HG02798 (cell line): ENCODE data around the gene ZFPM1.

Source experiments
- ATAC-seq: cut with Tn5 transposase; IDR thresholded peaks from one replicate; pipeline ENCODE4 v1.9.1; 2021; ENCODE audit warnings: mild to moderate bottlenecking; ENCODE audit not compliant: unreplicated experiment, poor library complexity

ZFPM1 gene

DNA sequence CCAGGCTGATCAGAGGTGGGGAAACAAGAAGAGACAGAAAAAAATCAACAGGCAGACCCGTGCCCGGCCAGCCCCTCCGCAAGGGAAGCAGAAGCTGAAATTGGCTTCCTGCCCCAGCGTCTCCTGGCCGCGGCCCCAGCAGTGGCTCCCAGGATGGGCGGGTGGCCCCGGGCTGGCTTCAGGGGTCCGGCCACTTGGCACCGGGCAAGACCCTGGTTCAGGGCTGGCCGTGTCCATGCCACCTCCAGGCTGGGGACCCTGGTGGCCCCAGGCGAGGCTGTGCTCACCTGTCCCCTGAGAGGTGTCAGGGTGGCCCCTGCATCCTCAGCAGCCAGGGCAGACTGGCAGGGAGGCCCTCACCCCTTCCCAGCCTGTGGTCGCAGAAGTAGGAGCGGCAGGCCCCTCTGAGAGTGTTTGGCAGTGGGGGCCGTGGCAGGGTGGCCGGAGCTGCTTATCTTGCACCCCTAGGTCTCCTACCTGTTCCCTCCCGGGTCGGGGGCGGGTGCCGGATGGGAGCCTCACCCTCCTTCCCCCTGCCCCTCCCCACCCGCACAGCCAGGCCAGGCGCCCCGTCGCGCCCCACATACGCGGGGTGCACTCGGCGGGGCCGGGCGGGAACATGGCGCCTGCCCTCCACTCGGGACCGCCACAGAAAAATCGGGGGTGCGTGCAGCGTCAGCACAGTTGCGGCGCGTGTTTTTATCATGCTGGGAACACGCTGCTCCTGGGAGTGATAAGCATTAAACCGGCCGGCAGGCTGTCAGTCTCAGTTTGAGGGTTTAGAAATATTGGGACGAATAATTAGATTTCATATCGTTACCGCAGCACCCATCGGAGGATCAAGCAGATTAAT, 70.5 kb downstream of the ZFPM1 start:
- ATAC-seq: no peak

- ATAC-seq: no peak
These were observed 71.3 kb downstream of the ZFPM1 start for GRCh38 chr16:88524274-88524972.

- no peak for ATAC-seq
These were observed 72.0 kb downstream of the ZFPM1 start for GRCh38 chr16:88524973-88525662.

- no peak for ATAC-seq
These were observed 72.5 kb downstream of the ZFPM1 start for GRCh38 chr16:88525663-88525990.

DNA sequence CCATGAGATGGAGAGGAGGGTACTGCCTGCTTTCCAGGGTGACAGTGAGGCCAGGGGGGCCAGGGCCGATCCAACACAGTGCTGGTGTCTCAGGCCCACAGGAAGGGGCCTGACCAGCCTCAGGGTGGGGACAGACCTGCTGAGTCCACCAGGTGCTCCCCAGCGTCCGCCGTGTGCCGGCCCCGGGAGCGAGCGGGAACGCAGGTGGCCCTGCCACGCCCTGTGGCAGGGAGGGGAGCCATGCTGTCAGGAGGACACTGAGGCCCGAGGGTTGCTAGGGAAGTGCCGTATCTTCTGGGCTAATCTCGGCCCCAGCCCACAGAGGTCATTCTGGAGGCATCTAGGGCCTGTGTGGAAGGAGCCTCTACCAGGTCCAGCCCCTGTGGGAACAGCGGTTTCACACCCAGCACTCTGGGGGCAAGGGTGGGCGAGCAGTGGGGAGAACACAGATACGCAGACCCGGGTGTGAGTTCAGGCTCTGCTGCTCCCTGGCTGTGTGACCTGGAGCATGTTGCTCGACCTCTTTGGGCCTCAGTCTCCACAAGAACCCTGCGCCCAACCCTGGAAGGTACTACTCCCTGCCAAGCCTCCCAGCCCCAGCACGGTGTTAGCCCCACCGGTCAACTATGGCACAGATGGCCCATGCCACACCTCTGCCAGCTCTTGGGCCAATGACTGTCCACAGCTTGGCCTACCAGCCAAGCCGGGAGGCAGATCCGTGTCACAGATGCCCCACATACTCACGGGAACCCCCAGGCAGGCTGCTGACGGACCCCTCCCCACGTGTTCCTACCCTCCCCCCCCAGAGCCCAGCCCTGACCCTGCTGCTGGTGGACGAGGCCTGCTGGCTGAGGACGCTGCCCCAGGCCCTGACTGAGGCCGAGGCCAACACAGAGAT, 73.2 kb downstream of the ZFPM1 start:
- ATAC-seq: no peak

DNA sequence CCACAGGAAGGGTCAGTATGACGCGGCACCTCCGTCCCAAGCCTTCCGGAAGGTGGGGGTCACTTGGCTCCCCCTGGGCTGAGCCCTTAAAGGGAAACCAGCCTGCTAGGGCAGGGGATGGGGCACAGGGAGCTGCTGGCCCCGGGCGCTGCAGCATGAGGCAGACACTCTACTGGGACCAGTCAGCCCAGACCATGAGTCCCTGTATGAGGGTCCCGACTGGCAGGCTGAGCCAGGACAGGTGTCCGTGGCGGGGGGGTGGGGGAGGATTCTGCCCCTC, 73.8 kb downstream of the ZFPM1 start:
- no peak for ATAC-seq

DNA sequence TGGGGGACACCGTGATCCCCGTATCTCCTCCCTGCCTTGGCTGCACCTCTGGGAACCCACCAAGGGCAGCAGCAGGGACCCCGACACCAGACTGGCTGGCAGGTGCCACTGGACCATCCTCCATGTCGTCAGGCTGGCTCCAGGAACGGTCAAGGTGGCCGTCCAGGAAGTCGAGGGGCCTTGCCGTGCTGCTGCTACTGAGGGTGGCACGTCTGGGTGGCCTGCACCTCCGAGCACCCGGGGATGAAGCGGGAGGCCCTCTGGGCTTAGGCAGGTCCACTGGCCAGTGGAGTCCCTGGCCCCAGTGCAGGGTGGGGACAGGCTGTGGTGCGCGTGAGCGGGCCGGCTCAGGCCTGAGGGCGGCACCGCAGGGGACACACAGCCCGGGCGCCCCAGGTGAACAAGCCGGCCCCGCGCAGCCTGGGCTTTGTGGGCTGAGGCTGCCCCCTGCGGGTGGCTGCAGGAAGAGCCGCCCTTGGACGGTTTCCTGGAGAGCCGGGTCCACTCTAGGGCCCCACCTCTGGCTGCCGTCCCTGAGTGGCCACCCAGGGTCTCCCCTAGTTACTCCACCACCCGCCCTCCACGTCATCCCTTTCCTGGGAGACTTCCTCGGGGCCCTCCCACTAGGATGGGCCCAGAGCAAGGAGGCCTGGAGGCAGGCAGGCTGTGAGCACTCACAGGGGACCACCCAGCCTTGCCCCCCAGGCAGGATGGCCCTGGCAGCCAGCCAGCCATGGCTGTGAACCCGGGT, 74.3 kb downstream of the ZFPM1 start:
- ATAC-seq: peak; percentile 48

- ATAC-seq: no peak
These were observed 75.1 kb downstream of the ZFPM1 start for GRCh38 chr16:88527937-88528743.

DNA sequence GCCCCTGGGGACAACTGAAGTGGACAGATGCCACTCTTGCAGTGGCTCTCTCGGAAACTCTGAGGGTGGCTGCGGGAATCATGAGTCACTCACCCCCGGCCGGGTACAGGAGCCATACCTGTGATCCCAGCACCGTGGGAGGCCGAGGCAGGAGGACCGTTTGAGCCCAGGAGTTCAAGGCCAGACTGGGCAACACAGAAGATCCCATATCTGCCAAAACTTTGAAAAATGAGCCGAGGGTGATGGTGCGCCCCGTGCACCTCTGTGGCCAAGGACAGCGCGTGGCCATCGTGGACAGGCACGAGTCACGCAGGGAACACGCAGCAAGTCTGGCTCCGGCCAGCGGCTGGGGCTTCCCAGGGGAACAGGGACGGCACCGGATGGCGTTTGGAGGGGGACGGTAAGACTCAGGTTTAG, 75.8 kb downstream of the ZFPM1 start:
- no peak for ATAC-seq

- no peak for ATAC-seq
These were observed 76.5 kb downstream of the ZFPM1 start for GRCh38 chr16:88529596-88529995.

- ATAC-seq: no peak
These were observed 77.2 kb downstream of the ZFPM1 start for GRCh38 chr16:88530051-88530857.

DNA sequence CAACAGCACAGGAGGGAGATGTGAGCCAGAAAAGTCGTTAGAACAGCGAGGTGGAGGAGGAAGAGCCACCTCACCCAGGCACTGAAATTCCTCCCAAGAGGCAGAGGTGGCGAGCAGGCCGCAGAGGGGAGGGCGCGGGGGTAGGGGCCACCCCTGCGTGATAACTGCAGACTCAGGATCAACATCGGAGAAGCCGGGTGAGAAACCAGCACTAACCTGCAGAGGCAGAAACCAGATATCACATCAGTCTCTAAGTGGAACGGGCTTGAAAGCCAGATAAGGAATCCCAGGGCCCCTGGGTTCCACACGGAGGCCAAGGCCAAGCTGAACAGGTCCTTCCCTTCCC, 77.8 kb downstream of the ZFPM1 start:
- no peak for ATAC-seq

- ATAC-seq: no peak
These were observed 78.3 kb downstream of the ZFPM1 start for GRCh38 chr16:88531346-88531745.

- no peak for ATAC-seq
These were observed 78.9 kb downstream of the ZFPM1 start for GRCh38 chr16:88531931-88532433.

DNA sequence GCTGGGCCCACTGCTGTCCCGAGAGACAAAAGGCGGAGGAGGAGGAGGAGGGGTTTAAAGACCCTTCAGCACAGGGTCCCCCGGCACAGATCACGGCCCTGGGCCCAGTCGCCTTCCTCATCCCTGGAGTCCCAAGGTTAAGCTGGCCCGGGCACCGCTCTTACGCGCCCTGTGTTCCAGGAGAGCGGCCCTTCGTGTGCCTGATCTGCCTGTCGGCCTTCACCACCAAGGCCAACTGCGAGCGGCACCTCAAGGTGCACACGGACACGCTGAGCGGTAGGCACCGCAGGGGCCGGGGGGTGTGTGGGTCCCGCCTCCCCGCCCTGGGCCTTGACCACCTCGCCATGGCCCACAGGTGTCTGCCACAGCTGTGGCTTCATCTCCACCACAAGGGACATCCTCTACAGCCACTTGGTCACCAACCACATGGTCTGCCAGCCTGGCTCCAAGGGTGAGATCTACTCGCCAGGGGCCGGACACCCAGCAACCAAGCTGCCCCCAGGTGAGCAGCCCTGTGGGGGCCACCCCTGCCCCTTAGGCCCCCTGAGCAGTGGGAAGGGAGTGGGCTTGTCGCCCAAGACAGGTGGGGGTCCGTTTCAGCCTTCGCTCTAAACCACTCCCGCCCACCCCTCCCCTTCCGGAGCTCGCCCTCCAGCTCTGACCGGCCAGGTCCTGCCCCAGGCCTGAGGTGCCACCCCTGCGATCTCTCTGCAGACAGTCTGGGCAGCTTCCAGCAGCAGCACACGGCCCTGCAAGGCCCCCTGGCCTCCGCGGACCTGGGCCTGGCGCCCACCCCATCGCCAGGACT, 79.6 kb downstream of the ZFPM1 start:
- no peak for ATAC-seq

GRCh38 chr16:88533381-88533917, 80.4 kb downstream of the ZFPM1 start:
- ATAC-seq: no peak
